ENCODE measurements around the gene TBX1. TPM values are rescaled to one million over a fixed set of nuclear protein-coding genes. Genes with fewer than 3 reads are reported as not detected.

TBX1 gene
- total RNA-seq, 1 experiment from 2014 or later: not detected

GRCh38 chr22:19798891-19799293 is 38.3 kb downstream of the TBX1 start:
- Mint-ChIP-seq H3K36me3 (ENCODE audit: insufficient read depth, unreplicated experiment) (no peaks in the 10 kb centered on the region), H3K4me1 (ENCODE audit: low read depth, unreplicated experiment) (no peaks in the 10 kb centered on the region), H3K9me3 (ENCODE audit: low read depth, unreplicated experiment) (no peaks in the 10 kb centered on the region), H3K27me3 (ENCODE audit: unreplicated experiment) (no peaks in the 10 kb centered on the region), H3K27ac (ENCODE audit: unreplicated experiment) (no peak overlapping the region), H3K4me3 (ENCODE audit: low read depth, unreplicated experiment) (no peak overlapping the region)
- DNase-seq: no peak
- CTCF ChIA-PET: no interaction called here
- intact Hi-C loops (cut with micrococcal nuclease; ENCODE audit: unreplicated experiment): no loop called here
- TF ChIP-seq CTCF (IDR thresholded peaks at IDR 0.05; ENCODE audit: unreplicated experiment): no peak
- no TSS peak for BruUV-seq (replicated peaks)

GRCh38 chr22:19799322-19800190 is 39.0 kb downstream of the TBX1 start:
- no peak for TF ChIP-seq CTCF (IDR thresholded peaks at IDR 0.05; ENCODE audit: unreplicated experiment)
- Mint-ChIP-seq H3K4me3 (ENCODE audit: low read depth, unreplicated experiment) (no peak overlapping the region), H3K36me3 (ENCODE audit: insufficient read depth, unreplicated experiment) (no peaks in the 10 kb centered on the region), H3K27ac (ENCODE audit: unreplicated experiment) (no peak overlapping the region), H3K9me3 (ENCODE audit: low read depth, unreplicated experiment) (no peaks in the 10 kb centered on the region), H3K4me1 (ENCODE audit: low read depth, unreplicated experiment) (no peaks in the 10 kb centered on the region), H3K27me3 (ENCODE audit: unreplicated experiment) (no peaks in the 10 kb centered on the region)
- no TSS peak for BruUV-seq (replicated peaks)
- CTCF ChIA-PET: no interaction called here
- DNase-seq: no peak
- intact Hi-C loops (cut with micrococcal nuclease; ENCODE audit: unreplicated experiment): no loop called here

GRCh38 chr22:19800306-19800705 is 39.7 kb downstream of the TBX1 start:
- Mint-ChIP-seq H3K4me1 (ENCODE audit: low read depth, unreplicated experiment) (no peaks in the 10 kb centered on the region), H3K9me3 (ENCODE audit: low read depth, unreplicated experiment) (no peaks in the 10 kb centered on the region), H3K4me3 (ENCODE audit: low read depth, unreplicated experiment) (no peak overlapping the region), H3K36me3 (ENCODE audit: insufficient read depth, unreplicated experiment) (no peaks in the 10 kb centered on the region), H3K27ac (ENCODE audit: unreplicated experiment) (no peak overlapping the region), H3K27me3 (ENCODE audit: unreplicated experiment) (no peaks in the 10 kb centered on the region)
- CTCF ChIA-PET: interaction anchor here (0.8 kb wide), 1 partner anchor 10 kb away, joined by 3 read pairs; no protein-coding TSS in a partner anchor
- intact Hi-C loops (cut with micrococcal nuclease; ENCODE audit: unreplicated experiment): no loop called here
- DNase-seq: no peak
- TF ChIP-seq CTCF (IDR thresholded peaks at IDR 0.05; ENCODE audit: unreplicated experiment): no peak
- no TSS peak for BruUV-seq (replicated peaks)

- Mint-ChIP-seq H3K27me3 (ENCODE audit: unreplicated experiment) (no peaks in the 10 kb centered on the region), H3K36me3 (ENCODE audit: insufficient read depth, unreplicated experiment) (no peaks in the 10 kb centered on the region), H3K4me1 (ENCODE audit: low read depth, unreplicated experiment) (peaks cover 3% of the 10 kb centered on the region), H3K4me3 (ENCODE audit: low read depth, unreplicated experiment) (no peak overlapping the region), H3K9me3 (ENCODE audit: low read depth, unreplicated experiment) (no peaks in the 10 kb centered on the region), H3K27ac (ENCODE audit: unreplicated experiment) (no peak overlapping the region)
- intact Hi-C loops (cut with micrococcal nuclease; ENCODE audit: unreplicated experiment): no loop called here
- TF ChIP-seq CTCF (IDR thresholded peaks at IDR 0.05; ENCODE audit: unreplicated experiment): no peak
- peak; percentile 24 for DNase-seq
- CTCF ChIA-PET: interaction anchor here (0.6 to 0.8 kb wide), 2 partner anchors 10 to 582 kb away, joined by 3 read pairs; no protein-coding TSS in a partner anchor
- BruUV-seq (replicated peaks): no TSS peak
Measured at GRCh38 chr22:19800761-19801244, 40.2 kb downstream of the TBX1 start.

Data from Calu3 (cell line).